Panc1 (cell line): ENCODE results near the gene SLIT3. TPM values are rescaled to one million over a fixed set of nuclear protein-coding genes. Genes with fewer than 3 reads are reported as not detected.

Experiments
- ATAC-seq: fragments of 200-7000 bp; cut with Tn5 transposase; 2 replicates; pipeline ENCODE4 v1.9.1; 2020; ENCODE audit warnings: mild to moderate bottlenecking, moderate library complexity
- BruUV-seq: library from RNA; stranded (reverse); fragments of 400-500 nt; replicated peaks from 2 replicates; lab custom pipeline; 2021; lab: Mats Ljungman, UMichigan
- CTCF ChIA-PET: fragments of 300-600 bp; sonication (Branson Sonifier 250); formaldehyde crosslinking; loops from one replicate; lab custom pipeline; 2022; ENCODE audit warnings: antibody characterized with exemption; lab: Charles Lee
- POLR2A ChIA-PET: fragments of 300-600 bp; sonication (Branson Sonifier 250); formaldehyde crosslinking; loops from one replicate; lab custom pipeline; 2022; ENCODE audit warnings: antibody characterized with exemption; lab: Charles Lee
- DNase-seq: peaks from one replicate; pipeline ENCODE4 v3.0.0-alpha.2; 2010; ENCODE audit warnings: low read depth, low spot score
- H3K27ac ChIP-seq: 2 replicates; pipeline ENCODE4 v1.5.1; 2011; ENCODE audit warnings: mild to moderate bottlenecking, low read length, inconsistent platforms
- H3K27me3 ChIP-seq: fragments of 200-500 bp; sonication (Bioruptor generic); 2 replicates; pipeline ENCODE4 v1.6.0; 2014; ENCODE audit warnings: low read length, inconsistent platforms; ENCODE audit not compliant: control insufficient read depth, insufficient read depth
- H3K36me3 ChIP-seq: fragments of 200-500 bp; sonication (Bioruptor generic); 2 replicates; pipeline ENCODE4 v1.5.1; 2014; ENCODE audit warnings: inconsistent platforms, mild to moderate bottlenecking, low read length, moderate library complexity; ENCODE audit not compliant: control insufficient read depth, insufficient read depth
- H3K4me1 ChIP-seq: 2 replicates; pipeline ENCODE4 v1.5.1; 2011; ENCODE audit warnings: inconsistent platforms, mild to moderate bottlenecking, low read length, moderate library complexity; ENCODE audit not compliant: control insufficient read depth, insufficient read depth
- H3K4me3 ChIP-seq, 2 experiments: 2 replicates each; pipeline ENCODE4 v1.5.1; 2011 to 2012; ENCODE audit warnings: low read depth in 2 of 2, low read length in 2 of 2, mild to moderate bottlenecking in 2 of 2, inconsistent platforms in 1 of 2, moderate library complexity in 1 of 2
- H3K9me3 ChIP-seq: fragments of 200-500 bp; sonication (Bioruptor generic); 2 replicates; pipeline ENCODE4 v1.5.1; 2014; ENCODE audit warnings: low read depth, mild to moderate bottlenecking, inconsistent platforms, low read length, moderate library complexity; ENCODE audit not compliant: control insufficient read depth, insufficient read depth
- CTCF ChIP-seq: fragments of 450-650 bp; IDR thresholded peaks from 2 replicates; pipeline ENCODE4 v1.5.1; 2017; ENCODE audit warnings: mild to moderate bottlenecking
- REST ChIP-seq, 2 experiments: IDR thresholded peaks; 2 replicates each; pipeline ENCODE4 v1.6.1; 2011 to 2012; ENCODE audit warnings: low read depth in 2 of 2, control low read depth in 1 of 2, low read length in 1 of 2, mild to moderate bottlenecking in 1 of 2, moderate library complexity in 1 of 2; ENCODE audit not compliant: insufficient read depth in 1 of 2
- SIN3A ChIP-seq: IDR thresholded peaks from 2 replicates; pipeline ENCODE4 v1.6.1; 2012; ENCODE audit warnings: low read depth, mild to moderate bottlenecking, low read length, moderate library complexity, borderline replicate concordance; ENCODE audit not compliant: insufficient read depth
- in situ Hi-C: cut with HindIII; loops from 2 replicates; pipeline ENCODE4 v1.10.0; 2016; ENCODE audit warnings: low sequenced_read_pairs, low pct_unique_long_range_greater_than_20kb
- intact Hi-C: fragments of 100-400 bp; cut with micrococcal nuclease; formaldehyde crosslinking; loops from one replicate; pipeline ENCODE4 v1.10.0; 2022; ENCODE audit not compliant: unreplicated experiment
- total RNA-seq: library from RNA; stranded (reverse); gene quantifications from one replicate; pipeline ENCODE4 v1.2.1, GENCODE V29; 2021; ENCODE audit not compliant: unreplicated experiment

The SLIT3 gene
- total RNA-seq, 1 experiment from 2014 or later: 26.4 TPM

- no TSS peak for BruUV-seq
- intact Hi-C loops (no loop called here), in situ Hi-C loops (no loop called here)
- no peaks in the 10 kb centered on the region for H3K36me3 ChIP-seq
- H3K27ac ChIP-seq: no peak overlapping the region
- no peaks in the 10 kb centered on the region for H3K4me1 ChIP-seq
- no peaks in the 10 kb centered on the region for H3K9me3 ChIP-seq
- DNase-seq (no peak), ATAC-seq (no peak)
- H3K27me3 ChIP-seq: no peaks in the 10 kb centered on the region
- ChIA-PET POLR2A (interaction anchor here (0.5 kb wide), 1 partner anchor 61 kb away, joined by 3 read pairs; no protein-coding TSS in a partner anchor), CTCF (no interaction called here)
- no peak overlapping the region for H3K4me3 ChIP-seq
- TF ChIP-seq SIN3A (no peak), CTCF (no peak), REST (IDR thresholded peaks at IDR 0.05; ENCODE audit: insufficient read depth in 1 of 2, low read depth in 2 of 2, low read length in 1 of 2) (no peak)
These were observed 39.9 kb downstream of the SLIT3 start for GRCh38 chr5:169260896-169261569.

GRCh38 chr5:169258372-169259000 is 42.5 kb downstream of the SLIT3 start:
- TF ChIP-seq REST (IDR thresholded peaks at IDR 0.05; ENCODE audit: insufficient read depth in 1 of 2, low read depth in 2 of 2, low read length in 1 of 2): no peak
- in situ Hi-C loops (no loop called here), intact Hi-C loops (no loop called here)
- Histone ChIP-seq H3K4me3 (no peak overlapping the region), H3K27ac (no peak overlapping the region), H3K9me3 (no peaks in the 10 kb centered on the region), H3K27me3 (no peaks in the 10 kb centered on the region), H3K36me3 (no peaks in the 10 kb centered on the region), H3K4me1 (no peaks in the 10 kb centered on the region)
- CTCF ChIA-PET: no interaction called here
- POLR2A ChIA-PET: no interaction called here
- no peak for ATAC-seq
- BruUV-seq: no TSS peak
- no peak for DNase-seq
